GM12878 (cell line): ENCODE data around the gene B4GALNT2. TPM values are rescaled to one million over a fixed set of nuclear protein-coding genes. Genes with fewer than 3 reads are reported as not detected.
A peak's percentile ranks its signal among the peaks of the same experiment; 100 is the strongest.

Experiments
- ASH2L ChIP-seq: fragments of 300-600, 200-600 bp; sonication (generic); IDR thresholded peaks from 2 replicates; pipeline ENCODE4 v1.6.1; 2017; ENCODE audit warnings: low read depth, mild to moderate bottlenecking, borderline replicate concordance
- ATF7 ChIP-seq: fragments of 450-650 bp; IDR thresholded peaks from 2 replicates; pipeline ENCODE4 v1.6.1; 2016; ENCODE audit warnings: low read depth, mild to moderate bottlenecking
- BHLHE40 ChIP-seq, 2 experiments: fragments of 450-650 bp in 1 of 2; IDR thresholded peaks; 2 replicates each; pipeline ENCODE4 v1.6.1; 2011 to 2017; ENCODE audit warnings: low read depth in 2 of 2, borderline replicate concordance in 1 of 2, improper control_type of control experiment in 1 of 2, low read length in 1 of 2, mild to moderate bottlenecking in 1 of 2
- KDM1A ChIP-seq: fragments of 200-600 bp; sonication (generic); IDR thresholded peaks from 2 replicates; pipeline ENCODE4 v1.6.1; 2016; ENCODE audit warnings: borderline replicate concordance
- NFIC ChIP-seq: IDR thresholded peaks from 2 replicates; pipeline ENCODE4 v1.6.1; 2012; ENCODE audit warnings: low read depth, mild to moderate bottlenecking, inconsistent platforms, low read length, moderate library complexity
- RELA ChIP-seq: fragments of 450-650 bp; IDR thresholded peaks from 2 replicates; pipeline ENCODE4 v1.8.0; 2014; ENCODE audit warnings: borderline replicate concordance; ENCODE audit not compliant: partially characterized antibody
- SMARCA5 ChIP-seq: fragments of 450-650 bp; IDR thresholded peaks from 2 replicates; pipeline ENCODE4 v1.6.1; 2017; ENCODE audit warnings: mild to moderate bottlenecking
- SUZ12 ChIP-seq: fragments of 200-600 bp; sonication (generic); IDR thresholded peaks from one replicate; pipeline ENCODE4 v1.6.1; 2018; ENCODE audit warnings: antibody characterized with exemption, mild to moderate bottlenecking; ENCODE audit not compliant: unreplicated experiment
- TCF3 ChIP-seq: IDR thresholded peaks from 2 replicates; pipeline ENCODE4 v1.6.1; 2012; ENCODE audit warnings: low read depth, mild to moderate bottlenecking, low read length, borderline replicate concordance; ENCODE audit not compliant: insufficient read depth
- TCF7 ChIP-seq: IDR thresholded peaks from 2 replicates; pipeline ENCODE4 v1.6.1; 2014; ENCODE audit warnings: antibody characterized with exemption, borderline replicate concordance
- ZNF622 ChIP-seq: fragments of 450-650 bp; IDR thresholded peaks from 2 replicates; pipeline ENCODE4 v1.6.1; 2017; ENCODE audit warnings: mild to moderate bottlenecking, inconsistent platforms
- polyA plus RNA-seq, 11 experiments: library from polyadenylated mRNA; depleted of rRNA in 4 of 11; unstranded in 6 of 11; stranded (reverse) in 5 of 11; fragments of >200 nt; fragmentation: Nextera tagmentation in 4 of 11; fragmentation: Illumina TruSeq in 1 of 11; extraction: Ambion mirVana in 4 of 11; extraction: Trizol in 1 of 11; gene quantifications; 1 replicate in 1 of 11; 2 replicates in 10 of 11; pipeline versions ENCODE4 v1.2.1 to v1.2.3, GENCODE V29; 2011 to 2016; ENCODE audit warnings: inconsistent platforms in 2 of 11, missing spikeins in 2 of 11, low read depth in 1 of 11
- total RNA-seq, 4 experiments: library from RNA; depleted of rRNA in 3 of 4; stranded (reverse); fragments of >200 nt in 3 of 4; fragmentation: Illumina TruSeq in 1 of 4; extraction: Trizol in 1 of 4; gene quantifications; 2 replicates each; pipeline versions ENCODE4 v1.2.1 to v1.2.3, GENCODE V29; 2013 to 2021
- TF ChIP-seq, protein P1 (sequence below): fragments of 450-650 bp; IDR thresholded peaks from 2 replicates; pipeline ENCODE4 v1.6.1; 2017; ENCODE audit warnings: mild to moderate bottlenecking, low read depth, inconsistent platforms; ENCODE audit not compliant: poor library complexity, severe bottlenecking
- TF ChIP-seq, protein P2 (sequence below): fragments of 450-650 bp; IDR thresholded peaks from 2 replicates; pipeline ENCODE4 v1.6.1; 2017; ENCODE audit warnings: antibody characterized with exemption, mild to moderate bottlenecking, moderate library complexity
- TF ChIP-seq, protein P3 (sequence below): IDR thresholded peaks from 2 replicates; pipeline ENCODE4 v1.6.1; 2011; ENCODE audit warnings: mild to moderate bottlenecking, low read depth, low read length, moderate library complexity; ENCODE audit not compliant: insufficient replicate concordance
- TF ChIP-seq, protein P4 (sequence below): fragments of 450-650 bp; IDR thresholded peaks from 2 replicates; pipeline ENCODE4 v1.6.1; 2017; ENCODE audit warnings: mild to moderate bottlenecking
- TF ChIP-seq, protein P5 (sequence below): fragments of 450-650 bp; IDR thresholded peaks from 2 replicates; pipeline ENCODE4 v1.6.1; 2017; ENCODE audit warnings: borderline replicate concordance
- TF ChIP-seq, protein P6 (sequence below): fragments of 150-350 bp; IDR thresholded peaks from 2 replicates; pipeline ENCODE4 v1.6.1; 2014; ENCODE audit warnings: mild to moderate bottlenecking, low read depth, low read length

Gene B4GALNT2
- total and polyA plus RNA-seq, 10 of the 15 experiments (the other 5 are each of a cell fraction or from before 2014, with no cell fraction given): not detected

DNA sequence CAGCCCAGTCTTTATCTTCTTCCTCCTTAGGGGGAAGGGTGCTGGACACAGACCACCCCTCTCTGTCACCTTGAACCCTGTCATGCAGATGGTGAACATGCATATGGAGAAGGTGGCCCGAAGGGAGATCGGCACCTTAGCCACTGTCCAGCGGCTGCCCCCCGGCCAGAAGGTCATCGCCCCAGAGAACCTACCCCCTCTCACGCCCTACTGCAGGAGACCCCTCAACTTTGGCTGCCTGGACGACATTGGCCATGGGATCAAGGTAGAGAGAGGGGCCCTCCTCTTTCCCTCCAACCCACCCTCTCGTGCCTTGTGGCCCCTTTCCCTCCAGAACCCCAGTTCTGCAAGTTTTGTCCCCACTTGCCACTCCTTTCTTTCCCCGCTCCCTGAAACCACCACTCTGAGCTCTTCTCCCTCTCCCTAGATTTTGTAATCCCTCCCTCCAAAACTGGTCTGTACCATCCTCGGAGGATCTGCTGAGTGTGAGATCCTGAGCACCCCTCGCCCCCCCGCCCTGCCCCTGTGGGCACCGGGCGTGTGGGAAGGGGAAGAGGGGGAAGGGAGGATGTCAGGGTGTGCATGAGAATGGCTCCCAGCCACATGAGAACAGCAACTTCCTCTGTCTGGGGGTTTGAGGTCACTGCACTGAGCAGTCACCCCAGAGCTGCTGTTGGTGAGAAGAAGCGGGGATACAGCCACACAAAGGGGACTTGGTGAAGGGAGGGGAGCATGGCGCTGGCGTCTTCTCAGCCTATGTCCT, 85.3 kb downstream of the B4GALNT2 start (continued):
- TF ChIP-seq NFIC (peak; percentile 35; the same call in 1 of the 2 replicates), TCF7 (no peak), TCF3 (0 out of 2 replicates have a peak, but pooled peaks have one; percentile 45), BHLHE40 (IDR thresholded peaks at IDR 0.05; ENCODE audit: borderline replicate concordance in 1 of 2, low read depth in 2 of 2, low read length in 1 of 2) (peak; percentile 74 to 77), SMARCA5 (0 out of 2 replicates have a peak, but pooled peaks have one; percentile 11), ASH2L (no peak), RELA (no peak), ZNF622 (no peak), SUZ12 (no peak), KDM1A (no peak), ATF7 (peak; percentile 80)
- TF ChIP-seq, protein P1, sequence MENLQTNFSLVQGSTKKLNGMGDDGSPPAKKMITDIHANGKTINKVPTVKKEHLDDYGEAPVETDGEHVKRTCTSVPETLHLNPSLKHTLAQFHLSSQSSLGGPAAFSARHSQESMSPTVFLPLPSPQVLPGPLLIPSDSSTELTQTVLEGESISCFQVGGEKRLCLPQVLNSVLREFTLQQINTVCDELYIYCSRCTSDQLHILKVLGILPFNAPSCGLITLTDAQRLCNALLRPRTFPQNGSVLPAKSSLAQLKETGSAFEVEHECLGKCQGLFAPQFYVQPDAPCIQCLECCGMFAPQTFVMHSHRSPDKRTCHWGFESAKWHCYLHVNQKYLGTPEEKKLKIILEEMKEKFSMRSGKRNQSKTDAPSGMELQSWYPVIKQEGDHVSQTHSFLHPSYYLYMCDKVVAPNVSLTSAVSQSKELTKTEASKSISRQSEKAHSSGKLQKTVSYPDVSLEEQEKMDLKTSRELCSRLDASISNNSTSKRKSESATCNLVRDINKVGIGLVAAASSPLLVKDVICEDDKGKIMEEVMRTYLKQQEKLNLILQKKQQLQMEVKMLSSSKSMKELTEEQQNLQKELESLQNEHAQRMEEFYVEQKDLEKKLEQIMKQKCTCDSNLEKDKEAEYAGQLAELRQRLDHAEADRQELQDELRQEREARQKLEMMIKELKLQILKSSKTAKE: peak; percentile 82
- TF ChIP-seq, protein P2, sequence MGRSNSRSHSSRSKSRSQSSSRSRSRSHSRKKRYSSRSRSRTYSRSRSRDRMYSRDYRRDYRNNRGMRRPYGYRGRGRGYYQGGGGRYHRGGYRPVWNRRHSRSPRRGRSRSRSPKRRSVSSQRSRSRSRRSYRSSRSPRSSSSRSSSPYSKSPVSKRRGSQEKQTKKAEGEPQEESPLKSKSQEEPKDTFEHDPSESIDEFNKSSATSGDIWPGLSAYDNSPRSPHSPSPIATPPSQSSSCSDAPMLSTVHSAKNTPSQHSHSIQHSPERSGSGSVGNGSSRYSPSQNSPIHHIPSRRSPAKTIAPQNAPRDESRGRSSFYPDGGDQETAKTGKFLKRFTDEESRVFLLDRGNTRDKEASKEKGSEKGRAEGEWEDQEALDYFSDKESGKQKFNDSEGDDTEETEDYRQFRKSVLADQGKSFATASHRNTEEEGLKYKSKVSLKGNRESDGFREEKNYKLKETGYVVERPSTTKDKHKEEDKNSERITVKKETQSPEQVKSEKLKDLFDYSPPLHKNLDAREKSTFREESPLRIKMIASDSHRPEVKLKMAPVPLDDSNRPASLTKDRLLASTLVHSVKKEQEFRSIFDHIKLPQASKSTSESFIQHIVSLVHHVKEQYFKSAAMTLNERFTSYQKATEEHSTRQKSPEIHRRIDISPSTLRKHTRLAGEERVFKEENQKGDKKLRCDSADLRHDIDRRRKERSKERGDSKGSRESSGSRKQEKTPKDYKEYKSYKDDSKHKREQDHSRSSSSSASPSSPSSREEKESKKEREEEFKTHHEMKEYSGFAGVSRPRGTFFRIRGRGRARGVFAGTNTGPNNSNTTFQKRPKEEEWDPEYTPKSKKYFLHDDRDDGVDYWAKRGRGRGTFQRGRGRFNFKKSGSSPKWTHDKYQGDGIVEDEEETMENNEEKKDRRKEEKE: no peak
- TF ChIP-seq, protein P3, sequence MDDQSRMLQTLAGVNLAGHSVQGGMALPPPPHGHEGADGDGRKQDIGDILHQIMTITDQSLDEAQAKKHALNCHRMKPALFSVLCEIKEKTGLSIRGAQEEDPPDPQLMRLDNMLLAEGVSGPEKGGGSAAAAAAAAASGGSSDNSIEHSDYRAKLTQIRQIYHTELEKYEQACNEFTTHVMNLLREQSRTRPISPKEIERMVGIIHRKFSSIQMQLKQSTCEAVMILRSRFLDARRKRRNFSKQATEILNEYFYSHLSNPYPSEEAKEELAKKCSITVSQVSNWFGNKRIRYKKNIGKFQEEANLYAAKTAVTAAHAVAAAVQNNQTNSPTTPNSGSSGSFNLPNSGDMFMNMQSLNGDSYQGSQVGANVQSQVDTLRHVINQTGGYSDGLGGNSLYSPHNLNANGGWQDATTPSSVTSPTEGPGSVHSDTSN: no peak
- TF ChIP-seq, protein P4, sequence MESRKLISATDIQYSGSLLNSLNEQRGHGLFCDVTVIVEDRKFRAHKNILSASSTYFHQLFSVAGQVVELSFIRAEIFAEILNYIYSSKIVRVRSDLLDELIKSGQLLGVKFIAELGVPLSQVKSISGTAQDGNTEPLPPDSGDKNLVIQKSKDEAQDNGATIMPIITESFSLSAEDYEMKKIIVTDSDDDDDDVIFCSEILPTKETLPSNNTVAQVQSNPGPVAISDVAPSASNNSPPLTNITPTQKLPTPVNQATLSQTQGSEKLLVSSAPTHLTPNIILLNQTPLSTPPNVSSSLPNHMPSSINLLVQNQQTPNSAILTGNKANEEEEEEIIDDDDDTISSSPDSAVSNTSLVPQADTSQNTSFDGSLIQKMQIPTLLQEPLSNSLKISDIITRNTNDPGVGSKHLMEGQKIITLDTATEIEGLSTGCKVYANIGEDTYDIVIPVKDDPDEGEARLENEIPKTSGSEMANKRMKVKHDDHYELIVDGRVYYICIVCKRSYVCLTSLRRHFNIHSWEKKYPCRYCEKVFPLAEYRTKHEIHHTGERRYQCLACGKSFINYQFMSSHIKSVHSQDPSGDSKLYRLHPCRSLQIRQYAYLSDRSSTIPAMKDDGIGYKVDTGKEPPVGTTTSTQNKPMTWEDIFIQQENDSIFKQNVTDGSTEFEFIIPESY: no peak
- TF ChIP-seq, protein P5, sequence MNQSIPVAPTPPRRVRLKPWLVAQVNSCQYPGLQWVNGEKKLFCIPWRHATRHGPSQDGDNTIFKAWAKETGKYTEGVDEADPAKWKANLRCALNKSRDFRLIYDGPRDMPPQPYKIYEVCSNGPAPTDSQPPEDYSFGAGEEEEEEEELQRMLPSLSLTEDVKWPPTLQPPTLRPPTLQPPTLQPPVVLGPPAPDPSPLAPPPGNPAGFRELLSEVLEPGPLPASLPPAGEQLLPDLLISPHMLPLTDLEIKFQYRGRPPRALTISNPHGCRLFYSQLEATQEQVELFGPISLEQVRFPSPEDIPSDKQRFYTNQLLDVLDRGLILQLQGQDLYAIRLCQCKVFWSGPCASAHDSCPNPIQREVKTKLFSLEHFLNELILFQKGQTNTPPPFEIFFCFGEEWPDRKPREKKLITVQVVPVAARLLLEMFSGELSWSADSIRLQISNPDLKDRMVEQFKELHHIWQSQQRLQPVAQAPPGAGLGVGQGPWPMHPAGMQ: no peak
- TF ChIP-seq, protein P6, sequence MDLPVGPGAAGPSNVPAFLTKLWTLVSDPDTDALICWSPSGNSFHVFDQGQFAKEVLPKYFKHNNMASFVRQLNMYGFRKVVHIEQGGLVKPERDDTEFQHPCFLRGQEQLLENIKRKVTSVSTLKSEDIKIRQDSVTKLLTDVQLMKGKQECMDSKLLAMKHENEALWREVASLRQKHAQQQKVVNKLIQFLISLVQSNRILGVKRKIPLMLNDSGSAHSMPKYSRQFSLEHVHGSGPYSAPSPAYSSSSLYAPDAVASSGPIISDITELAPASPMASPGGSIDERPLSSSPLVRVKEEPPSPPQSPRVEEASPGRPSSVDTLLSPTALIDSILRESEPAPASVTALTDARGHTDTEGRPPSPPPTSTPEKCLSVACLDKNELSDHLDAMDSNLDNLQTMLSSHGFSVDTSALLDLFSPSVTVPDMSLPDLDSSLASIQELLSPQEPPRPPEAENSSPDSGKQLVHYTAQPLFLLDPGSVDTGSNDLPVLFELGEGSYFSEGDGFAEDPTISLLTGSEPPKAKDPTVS: no peak
